BJ (cell line): ENCODE data around the gene CEP41. TPM values are rescaled to one million over a fixed set of nuclear protein-coding genes. Genes with fewer than 3 reads are reported as not detected.
A peak's percentile ranks its signal among the peaks of the same experiment; 100 is the strongest.

ENCODE experiments used
- CTCF ChIA-PET: fragments of 350-600 bp; formaldehyde crosslinking; extraction: SDS; loops from one replicate; lab custom pipeline; 2021; ENCODE audit warnings: antibody characterized with exemption, inconsistent platforms; lab: Yijun Ruan, JAX
- POLR2A ChIA-PET: fragments of 300-600 bp; sonication (Branson Sonifier 250); formaldehyde crosslinking; extraction: SDS; loops from one replicate; lab custom pipeline; 2021; ENCODE audit warnings: antibody characterized with exemption; lab: Charles Lee
- DNase-seq: peaks from one replicate; pipeline ENCODE4 v3.0.0-alpha.2; 2011; ENCODE audit warnings: low read depth
- H3K27me3 ChIP-seq: 2 replicates; pipeline ENCODE4 v1.6.0; 2011; ENCODE audit warnings: low read length; ENCODE audit not compliant: control insufficient read depth, insufficient read depth
- H3K36me3 ChIP-seq: 2 replicates; pipeline ENCODE4 v1.5.1; 2011; ENCODE audit warnings: low read length; ENCODE audit not compliant: control insufficient read depth, insufficient read depth
- H3K4me3 ChIP-seq: 2 replicates; pipeline ENCODE4 v1.5.1; 2011; ENCODE audit warnings: low read depth, mild to moderate bottlenecking, control low read depth, low read length
- polyA plus RNA-seq: library from polyadenylated mRNA; depleted of rRNA; stranded (reverse); fragments of >200 nt; gene quantifications from 2 replicates; pipeline ENCODE4 v1.2.3, GENCODE V29; 2011
- TF ChIP-seq, protein P1 (sequence below): IDR thresholded peaks from 2 replicates; pipeline ENCODE4 v1.5.1; 2011; ENCODE audit warnings: low read depth, mild to moderate bottlenecking, control low read depth, inconsistent platforms, low read length, moderate library complexity; ENCODE audit not compliant: insufficient read depth

CEP41 gene
- polyA plus RNA-seq, 1 experiment, result 24.5 TPM

GRCh38 chr7:130401101-130401500, 39.7 kb downstream of the CEP41 start:
- TF ChIP-seq, protein P1, sequence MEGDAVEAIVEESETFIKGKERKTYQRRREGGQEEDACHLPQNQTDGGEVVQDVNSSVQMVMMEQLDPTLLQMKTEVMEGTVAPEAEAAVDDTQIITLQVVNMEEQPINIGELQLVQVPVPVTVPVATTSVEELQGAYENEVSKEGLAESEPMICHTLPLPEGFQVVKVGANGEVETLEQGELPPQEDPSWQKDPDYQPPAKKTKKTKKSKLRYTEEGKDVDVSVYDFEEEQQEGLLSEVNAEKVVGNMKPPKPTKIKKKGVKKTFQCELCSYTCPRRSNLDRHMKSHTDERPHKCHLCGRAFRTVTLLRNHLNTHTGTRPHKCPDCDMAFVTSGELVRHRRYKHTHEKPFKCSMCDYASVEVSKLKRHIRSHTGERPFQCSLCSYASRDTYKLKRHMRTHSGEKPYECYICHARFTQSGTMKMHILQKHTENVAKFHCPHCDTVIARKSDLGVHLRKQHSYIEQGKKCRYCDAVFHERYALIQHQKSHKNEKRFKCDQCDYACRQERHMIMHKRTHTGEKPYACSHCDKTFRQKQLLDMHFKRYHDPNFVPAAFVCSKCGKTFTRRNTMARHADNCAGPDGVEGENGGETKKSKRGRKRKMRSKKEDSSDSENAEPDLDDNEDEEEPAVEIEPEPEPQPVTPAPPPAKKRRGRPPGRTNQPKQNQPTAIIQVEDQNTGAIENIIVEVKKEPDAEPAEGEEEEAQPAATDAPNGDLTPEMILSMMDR, result no peak
- peaks cover 2% of the 10 kb centered on the region; the same call in 1 of the 2 replicates for H3K36me3 ChIP-seq
- no peak for DNase-seq
- no peak overlapping the region for H3K4me3 ChIP-seq
- POLR2A ChIA-PET, result no interaction called here
- no peaks in the 10 kb centered on the region for H3K27me3 ChIP-seq
- CTCF ChIA-PET, result interaction anchor here (1.1 to 1.2 kb wide), 2 partner anchors 124 to 155 kb away, joined by 3 read pairs; no protein-coding TSS in a partner anchor

GRCh38 chr7:130400120-130400572, 40.7 kb downstream of the CEP41 start:
- ChIA-PET POLR2A (interaction anchor here (0.6 to 1.0 kb wide), 3 partner anchors 44 to 105 kb away, joined by 3 to 4 read pairs (median 3); no protein-coding TSS in a partner anchor), CTCF (interaction anchor here (0.8 to 1.2 kb wide), 4 partner anchors 13 to 155 kb away, joined by 3 read pairs; no protein-coding TSS in a partner anchor)
- peak; percentile 93 for DNase-seq
- H3K36me3 ChIP-seq, result peaks cover 2% of the 10 kb centered on the region; the same call in 1 of the 2 replicates
- TF ChIP-seq, protein P1, result no peak
- H3K27me3 ChIP-seq, result no peaks in the 10 kb centered on the region
- no peak overlapping the region for H3K4me3 ChIP-seq

DNA sequence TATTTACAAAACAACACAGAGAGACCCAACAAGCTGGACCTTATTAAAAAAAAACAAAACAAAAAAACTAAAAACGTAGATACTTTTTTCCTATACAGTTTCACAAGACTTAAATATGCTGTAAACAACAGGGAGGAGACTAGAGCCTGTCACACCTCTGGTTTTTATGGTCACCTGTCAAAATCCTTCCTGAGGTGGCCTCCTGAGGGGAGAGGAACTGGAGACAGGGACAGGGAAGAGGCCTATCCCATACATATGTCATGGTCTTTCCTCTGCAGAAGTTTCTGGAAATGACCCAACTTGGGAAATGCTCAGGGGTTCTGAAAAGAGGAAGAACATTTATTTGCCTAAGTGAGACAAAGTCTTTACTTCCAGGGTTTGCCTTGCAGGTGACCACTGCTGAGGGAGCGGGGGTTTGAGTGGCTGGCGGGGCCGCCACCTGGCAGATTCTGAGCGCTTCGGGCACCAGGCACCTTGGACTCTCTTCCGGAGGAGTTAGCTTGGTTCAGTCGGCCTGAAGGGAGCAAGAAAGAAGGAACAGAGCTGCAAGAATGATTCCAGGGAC, 42.2 kb downstream of the CEP41 start:
- POLR2A ChIA-PET, result no interaction called here
- Histone ChIP-seq H3K4me3 (no peak overlapping the region), H3K27me3 (no peaks in the 10 kb centered on the region), H3K36me3 (peaks cover 2% of the 10 kb centered on the region; the same call in 1 of the 2 replicates)
- CTCF ChIA-PET, result interaction anchor here (1.1 kb wide), 1 partner anchor 160 kb away, joined by 4 read pairs; no protein-coding TSS in a partner anchor
- DNase-seq, result no peak
- TF ChIP-seq, protein P1, result no peak

DNA sequence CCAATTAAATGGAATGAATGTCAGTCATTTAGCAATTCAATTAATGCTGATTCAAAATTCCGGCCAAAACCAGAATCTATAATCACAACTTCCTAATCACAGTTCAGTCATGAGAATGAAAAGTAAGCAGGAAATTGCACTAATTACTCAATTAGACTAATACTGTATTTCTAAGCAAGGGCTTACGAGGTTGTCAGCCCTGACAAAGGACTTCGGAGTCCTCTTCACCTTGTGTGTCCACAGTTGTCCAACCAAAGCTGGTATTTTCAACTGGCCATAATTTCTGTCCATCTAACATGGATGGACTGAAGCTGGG, 43.1 kb downstream of the CEP41 start:
- Histone ChIP-seq H3K27me3 (no peaks in the 10 kb centered on the region), H3K36me3 (peaks cover 2% of the 10 kb centered on the region; the same call in 1 of the 2 replicates), H3K4me3 (no peak overlapping the region)
- TF ChIP-seq, protein P1, result no peak
- no peak for DNase-seq
- ChIA-PET POLR2A (no interaction called here), CTCF (interaction anchor here (1.1 kb wide), 1 partner anchor 159 kb away, joined by 4 read pairs; no protein-coding TSS in a partner anchor)

- no peaks in the 10 kb centered on the region for H3K36me3 ChIP-seq
- DNase-seq, result no peak
- H3K4me3 ChIP-seq, result no peak overlapping the region
- ChIA-PET CTCF (interaction anchor here (1.1 to 1.5 kb wide), 3 partner anchors 31 to 158 kb away, joined by 3 to 4 read pairs (median 4); no protein-coding TSS in a partner anchor), POLR2A (no interaction called here)
- H3K27me3 ChIP-seq, result no peaks in the 10 kb centered on the region
- TF ChIP-seq, protein P1, result no peak
These were observed 43.6 kb downstream of the CEP41 start for GRCh38 chr7:130397051-130397757.
